Sigmoid colon (tissue), 4 donors: ENCODE results near the gene TCP1.

ENCODE experiments used
- EP300 ChIP-seq, 4 donors: sonication (generic); formaldehyde crosslinking; IDR thresholded peaks; one replicate each; pipeline ENCODE4 v1.6.1; 2017; ENCODE audit warnings: antibody characterized with exemption in 4 of 4
- POLR2A ChIP-seq, 2 donors: fragments of 450-650 bp; IDR thresholded peaks; one replicate each; pipeline ENCODE4 v1.6.1; 2016; ENCODE audit warnings: antibody characterized with exemption in 2 of 2, mild to moderate bottlenecking in 2 of 2, moderate library complexity in 2 of 2
- POLR2AphosphoS5 ChIP-seq, 4 donors: sonication (generic); formaldehyde crosslinking; IDR thresholded peaks; one replicate each; pipeline ENCODE4 v1.6.1; 2017; ENCODE audit warnings: antibody characterized with exemption in 4 of 4
- TF ChIP-seq, protein P1 (sequence below), 4 experiments: fragments of 450-650 bp in 3 of 4; fragments of 200-600 bp in 1 of 4; IDR thresholded peaks; one replicate each; pipeline ENCODE4 v1.5.1; 2016 to 2019; ENCODE audit warnings: antibody characterized with exemption in 4 of 4, mild to moderate bottlenecking in 3 of 4, moderate library complexity in 2 of 4

DNA sequence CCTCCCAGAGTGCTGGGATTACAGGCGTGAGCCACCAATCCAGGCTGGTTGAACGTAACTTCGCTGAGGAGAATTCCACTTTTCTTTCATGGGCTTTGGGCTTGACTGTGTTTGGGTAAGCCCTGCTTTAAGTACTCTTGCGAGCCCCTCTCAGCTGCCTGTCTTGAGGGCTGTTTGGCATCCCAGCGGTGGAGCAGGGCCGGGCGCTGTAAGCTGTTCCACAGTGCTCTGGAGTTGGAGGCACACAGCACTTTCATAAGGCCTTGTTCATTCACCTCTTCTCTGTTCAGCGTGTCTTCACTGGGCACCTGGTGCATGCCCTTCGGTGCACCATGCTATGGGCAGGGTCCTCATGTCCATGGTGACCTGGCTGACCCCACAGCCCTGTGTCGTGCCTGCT is 32.3 kb upstream of the TCP1 start:
- TF ChIP-seq, protein P1, sequence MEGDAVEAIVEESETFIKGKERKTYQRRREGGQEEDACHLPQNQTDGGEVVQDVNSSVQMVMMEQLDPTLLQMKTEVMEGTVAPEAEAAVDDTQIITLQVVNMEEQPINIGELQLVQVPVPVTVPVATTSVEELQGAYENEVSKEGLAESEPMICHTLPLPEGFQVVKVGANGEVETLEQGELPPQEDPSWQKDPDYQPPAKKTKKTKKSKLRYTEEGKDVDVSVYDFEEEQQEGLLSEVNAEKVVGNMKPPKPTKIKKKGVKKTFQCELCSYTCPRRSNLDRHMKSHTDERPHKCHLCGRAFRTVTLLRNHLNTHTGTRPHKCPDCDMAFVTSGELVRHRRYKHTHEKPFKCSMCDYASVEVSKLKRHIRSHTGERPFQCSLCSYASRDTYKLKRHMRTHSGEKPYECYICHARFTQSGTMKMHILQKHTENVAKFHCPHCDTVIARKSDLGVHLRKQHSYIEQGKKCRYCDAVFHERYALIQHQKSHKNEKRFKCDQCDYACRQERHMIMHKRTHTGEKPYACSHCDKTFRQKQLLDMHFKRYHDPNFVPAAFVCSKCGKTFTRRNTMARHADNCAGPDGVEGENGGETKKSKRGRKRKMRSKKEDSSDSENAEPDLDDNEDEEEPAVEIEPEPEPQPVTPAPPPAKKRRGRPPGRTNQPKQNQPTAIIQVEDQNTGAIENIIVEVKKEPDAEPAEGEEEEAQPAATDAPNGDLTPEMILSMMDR (IDR thresholded peaks at IDR 0.05): no peak
- TF ChIP-seq EP300 (IDR thresholded peaks at IDR 0.05): no peak
- no peak for TF ChIP-seq POLR2AphosphoS5 (IDR thresholded peaks at IDR 0.05)
- no peak for TF ChIP-seq POLR2A (IDR thresholded peaks at IDR 0.05)
